ENCODE results near the gene CASP10. TPM values are rescaled to one million over a fixed set of nuclear protein-coding genes. Genes with fewer than 3 reads are reported as not detected.

CASP10 gene
- total RNA-seq, 3 donors from 2014 or later: 5.7 to 13.1 (median 9.6) TPM

GRCh38 chr2:201220102-201220570 lies 37.2 kb downstream of the CASP10 start:
- Histone ChIP-seq H3K4me3 (no peak overlapping the region), H3K27me3 (no peaks in the 10 kb centered on the region), H3K9me3 (no peaks in the 10 kb centered on the region), H3K4me1 (no peaks in the 10 kb centered on the region), H3K27ac (peak overlapping the region; percentile 17 to 33), H3K36me3 (no peaks in the 10 kb centered on the region)
- DNase-seq (ENCODE audit: low spot score in 2 of 2): no peak
- TF ChIP-seq POLR2A (IDR thresholded peaks at IDR 0.05): no peak
- no peak for TF ChIP-seq POLR2AphosphoS5 (IDR thresholded peaks at IDR 0.05)
- no peak for TF ChIP-seq CTCF (IDR thresholded peaks at IDR 0.05)
- intact Hi-C loops (cut with DNase I; ENCODE audit: low total_unique reads): no loop called here

DNA sequence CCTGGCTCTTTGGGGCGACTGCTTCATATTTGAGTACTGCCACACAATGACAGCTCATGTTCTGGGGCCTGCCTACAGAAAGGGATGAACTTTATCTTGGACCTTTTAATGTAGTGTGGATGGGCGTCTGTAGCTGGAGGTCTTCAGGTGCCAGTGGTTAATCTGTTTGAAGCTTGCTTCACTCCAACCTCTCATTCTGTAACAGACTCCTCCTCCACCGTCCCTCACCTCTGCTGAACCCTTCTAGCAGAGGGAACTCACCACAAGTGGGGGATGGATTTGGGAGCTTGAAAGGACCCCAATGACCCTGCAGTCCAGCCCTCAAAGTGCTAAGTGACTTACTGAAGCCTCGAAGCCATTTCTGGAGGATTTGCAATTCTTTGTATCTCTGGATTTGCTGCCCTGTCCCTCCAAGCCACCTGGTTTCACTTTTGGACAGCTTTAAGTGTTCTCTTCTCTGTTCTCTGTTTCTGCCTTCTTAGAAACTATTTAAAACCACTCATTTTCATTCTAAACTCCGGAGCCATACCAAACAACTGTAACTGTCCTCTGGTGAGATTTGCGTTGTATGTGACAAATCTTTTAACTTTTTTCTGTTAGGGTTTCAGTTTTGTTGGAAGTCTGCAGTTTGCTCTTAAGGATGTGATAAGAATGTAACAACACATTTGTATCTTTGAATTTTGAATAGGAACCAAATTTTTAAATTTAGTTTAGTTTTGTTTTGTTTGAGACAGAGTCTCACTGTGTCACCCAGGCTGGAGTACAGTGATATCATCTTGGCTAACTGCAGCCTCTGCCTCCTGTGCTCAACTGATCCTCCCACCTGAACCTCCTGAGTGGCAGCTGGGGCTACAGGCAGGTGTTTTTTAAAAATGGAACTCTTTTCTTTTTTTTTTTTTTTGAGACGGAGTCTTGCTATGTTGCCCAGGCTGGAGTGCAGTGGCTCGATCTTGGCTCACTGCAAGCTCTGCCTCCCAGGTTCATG lies 40.4 kb downstream of the CASP10 start:
- Histone ChIP-seq H3K27me3 (no peaks in the 10 kb centered on the region), H3K27ac (no peak overlapping the region)
- intact Hi-C loops (cut with DNase I; ENCODE audit: low total_unique reads): no loop called here

GRCh38 chr2:201228271-201228911 lies 45.5 kb downstream of the CASP10 start:
- TF ChIP-seq POLR2A (IDR thresholded peaks at IDR 0.05) (no peak), POLR2AphosphoS5 (IDR thresholded peaks at IDR 0.05) (no peak), CTCF (IDR thresholded peaks at IDR 0.05) (no peak)
- no peaks in the 10 kb centered on the region for H3K36me3 ChIP-seq
- peak overlapping the region in 1 of 2 donors; percentile 5 for H3K27ac ChIP-seq
- intact Hi-C loops (cut with DNase I; ENCODE audit: low total_unique reads): no loop called here
- H3K9me3 ChIP-seq: no peaks in the 10 kb centered on the region
- H3K4me3 ChIP-seq: no peak overlapping the region
- no peaks in the 10 kb centered on the region for H3K27me3 ChIP-seq
- peaks cover 0 to 11% of the 10 kb centered on the region in 2 donors for H3K4me1 ChIP-seq
- no peak for DNase-seq (ENCODE audit: low spot score in 2 of 2)

More for the DNA sequence above, 40.4 kb downstream of the CASP10 start:
- DNase-seq (ENCODE audit: low spot score in 2 of 2): no peak
- Histone ChIP-seq H3K9me3 (no peaks in the 10 kb centered on the region), H3K4me3 (no peak overlapping the region), H3K4me1 (no peaks in the 10 kb centered on the region), H3K36me3 (no peaks in the 10 kb centered on the region)
- TF ChIP-seq CTCF (IDR thresholded peaks at IDR 0.05): no peak

GRCh38 chr2:201228912-201229290 lies 46.0 kb downstream of the CASP10 start:
- TF ChIP-seq POLR2AphosphoS5 (IDR thresholded peaks at IDR 0.05): no peak
- no peak for TF ChIP-seq POLR2A (IDR thresholded peaks at IDR 0.05)
- no peak for TF ChIP-seq CTCF (IDR thresholded peaks at IDR 0.05)
- intact Hi-C loops (cut with DNase I; ENCODE audit: low total_unique reads): no loop called here
- H3K27me3 ChIP-seq: no peaks in the 10 kb centered on the region
- no peaks in the 10 kb centered on the region for H3K36me3 ChIP-seq
- peak overlapping the region in 1 of 2 donors; percentile 54 for H3K27ac ChIP-seq
- no peak for DNase-seq (ENCODE audit: low spot score in 2 of 2)
- H3K4me1 ChIP-seq: peaks cover 0 to 11% of the 10 kb centered on the region in 2 donors
- H3K9me3 ChIP-seq: no peaks in the 10 kb centered on the region
- no peak overlapping the region for H3K4me3 ChIP-seq

Measured in breast epithelium (tissue), 4 donors.